Limb (tissue), 2 donors: ENCODE results near the gene SYCN.

Experiments used
- DNase-seq, 2 donors: peaks; one replicate each; pipeline ENCODE4 v3.0.0-alpha.2; 2016; ENCODE audit errors: extremely low spot score in 2 of 2

Gene SYCN

GRCh38 chr19:39194832-39195542 is 9.1 kb downstream of the SYCN start:
- no peak for DNase-seq

- no peak for DNase-seq
These were observed 10.3 kb downstream of the SYCN start for GRCh38 chr19:39193803-39194202.

GRCh38 chr19:39192846-39193245 is 11.2 kb downstream of the SYCN start:
- no peak for DNase-seq

- DNase-seq: no peak
These were observed 13.3 kb downstream of the SYCN start for GRCh38 chr19:39190768-39191167.

- no peak for DNase-seq
These were observed 15.1 kb downstream of the SYCN start for GRCh38 chr19:39188960-39189359.

- DNase-seq: no peak
These were observed 16.5 kb downstream of the SYCN start for GRCh38 chr19:39187552-39187943.

- no peak for DNase-seq
These were observed 17.7 kb downstream of the SYCN start for GRCh38 chr19:39186391-39186790.

GRCh38 chr19:39183104-39183503 is 21.0 kb downstream of the SYCN start:
- DNase-seq: no peak

- no peak for DNase-seq
These were observed 21.9 kb downstream of the SYCN start for GRCh38 chr19:39182174-39182505.

- DNase-seq: no peak
These were observed 22.4 kb downstream of the SYCN start for GRCh38 chr19:39181500-39182173.

- DNase-seq: no peak
These were observed 23.3 kb downstream of the SYCN start for GRCh38 chr19:39180749-39181148.

- DNase-seq: no peak
These were observed 24.3 kb downstream of the SYCN start for GRCh38 chr19:39179754-39180153.

- no peak for DNase-seq
These were observed 25.6 kb downstream of the SYCN start for GRCh38 chr19:39178296-39179006.

- DNase-seq: no peak
These were observed 26.3 kb downstream of the SYCN start for GRCh38 chr19:39177736-39178135.

- no peak for DNase-seq
These were observed 26.9 kb downstream of the SYCN start for GRCh38 chr19:39177110-39177699.

- no peak for DNase-seq
These were observed 28.5 kb downstream of the SYCN start for GRCh38 chr19:39175564-39175963.

- DNase-seq: no peak
These were observed 29.2 kb downstream of the SYCN start for GRCh38 chr19:39174558-39175544.

GRCh38 chr19:39174142-39174541 is 29.9 kb downstream of the SYCN start:
- no peak for DNase-seq

- DNase-seq: no peak
These were observed 30.5 kb downstream of the SYCN start for GRCh38 chr19:39173502-39173991.

GRCh38 chr19:39172700-39173501 is 31.2 kb downstream of the SYCN start:
- DNase-seq: no peak
